GM23338 (cell line): ENCODE data around the gene NSRP1. TPM values are rescaled to one million over a fixed set of nuclear protein-coding genes. Genes with fewer than 3 reads are reported as not detected.

Experiments used
- ATAC-seq: fragments of 200-7000 bp; cut with Tn5 transposase; 3 replicates; pipeline ENCODE4 v1.9.1; 2020
- DNase-seq: peaks from one replicate; pipeline ENCODE4 v3.0.0-alpha.2; 2015; ENCODE audit warnings: low spot score
- H2AFZ ChIP-seq: fragments of 200-600 bp; sonication (generic); 2 replicates; pipeline ENCODE4 v1.8.0; 2016; ENCODE audit warnings: antibody characterized with exemption, mild to moderate bottlenecking, moderate library complexity
- H3F3A ChIP-seq: fragments of 200-600 bp; sonication (generic); replicated peaks from 2 replicates; pipeline ENCODE4 v1.8.0; 2017; ENCODE audit warnings: antibody characterized with exemption, mixed run types, low read depth
- H3K27ac ChIP-seq: fragments of 200-600 bp; sonication (generic); 2 replicates; pipeline ENCODE4 v1.6.1; 2016; ENCODE audit warnings: low read depth
- H3K27me3 ChIP-seq: fragments of 200-600 bp; sonication (generic); 2 replicates; pipeline ENCODE4 v1.8.0; 2016; ENCODE audit warnings: mild to moderate bottlenecking, mixed run types, moderate library complexity; ENCODE audit not compliant: insufficient read depth
- H3K36me3 ChIP-seq: fragments of 200-600 bp; sonication (generic); 2 replicates; pipeline ENCODE4 v1.8.0; 2016; ENCODE audit warnings: mild to moderate bottlenecking; ENCODE audit not compliant: insufficient read depth
- H3K4me1 ChIP-seq: fragments of 200-600 bp; sonication (generic); 2 replicates; pipeline ENCODE4 v1.8.0; 2016; ENCODE audit warnings: mild to moderate bottlenecking, moderate library complexity; ENCODE audit not compliant: insufficient read depth
- H3K4me2 ChIP-seq: fragments of 200-600 bp; sonication (generic); 2 replicates; pipeline ENCODE4 v1.7.1; 2017; ENCODE audit warnings: mixed run types
- H3K4me3 ChIP-seq: fragments of 200-600 bp; sonication (generic); 2 replicates; pipeline ENCODE4 v1.6.1; 2016; ENCODE audit warnings: mixed run types
- H3K79me2 ChIP-seq: fragments of 200-600 bp; sonication (generic); replicated peaks from 2 replicates; pipeline ENCODE4 v1.8.0; 2017; ENCODE audit warnings: mild to moderate bottlenecking; ENCODE audit not compliant: insufficient read depth
- H3K9me2 ChIP-seq: fragments of 200-600 bp; sonication (generic); 2 replicates; pipeline ENCODE4 v1.8.0; 2017; ENCODE audit not compliant: insufficient read depth
- H4K20me1 ChIP-seq: fragments of 200-600 bp; sonication (generic); replicated peaks from 2 replicates; pipeline ENCODE4 v1.8.0; 2017; ENCODE audit warnings: mild to moderate bottlenecking; ENCODE audit not compliant: insufficient read depth
- H3K27ac Mint-ChIP-seq: 2 replicates; pipeline ENCODE4 v1.8.0; 2020; ENCODE audit warnings: inconsistent platforms, mild to moderate bottlenecking, moderate library complexity, mixed read lengths
- H3K27me3 Mint-ChIP-seq: 3 replicates; pipeline ENCODE4 v1.8.0; 2022; ENCODE audit warnings: low read depth, mild to moderate bottlenecking, moderate library complexity, mixed read lengths, inconsistent platforms; ENCODE audit not compliant: insufficient read depth, poor library complexity
- H3K36me3 Mint-ChIP-seq: 3 replicates; pipeline ENCODE4 v1.8.0; 2021; ENCODE audit warnings: low read depth, mild to moderate bottlenecking, inconsistent platforms, moderate library complexity, mixed read lengths
- H3K4me1 Mint-ChIP-seq: 3 replicates; pipeline ENCODE4 v1.8.0; 2020; ENCODE audit warnings: mild to moderate bottlenecking, inconsistent platforms, mixed read lengths
- H3K4me3 Mint-ChIP-seq: 3 replicates; pipeline ENCODE4 v1.8.0; 2021; ENCODE audit warnings: moderate library complexity, mild to moderate bottlenecking, inconsistent platforms, mixed read lengths
- H3K9me3 Mint-ChIP-seq: 3 replicates; pipeline ENCODE4 v1.8.0; 2020; ENCODE audit warnings: moderate library complexity, mild to moderate bottlenecking, inconsistent platforms, mixed read lengths
- CREB1 ChIP-seq: fragments of 250-450 bp; sonication (Bioruptor Pico); IDR thresholded peaks from 2 replicates; pipeline ENCODE4 v1.5.0; 2020; ENCODE audit warnings: low read depth, mild to moderate bottlenecking, moderate library complexity
- CTCF ChIP-seq, 2 experiments: fragments of 200-600 bp in 1 of 2; sonication (generic) in 1 of 2; conservative IDR thresholded peaks; 2 replicates each; pipeline versions ENCODE4 v1.5.1 to v1.6.1; 2016 to 2017; ENCODE audit warnings: antibody characterized with exemption in 2 of 2, low read depth in 2 of 2, mild to moderate bottlenecking in 2 of 2, moderate library complexity in 1 of 2
- ETS1 ChIP-seq: IDR thresholded peaks from 2 replicates; pipeline ENCODE4 v1.6.1; 2016; ENCODE audit warnings: antibody characterized with exemption
- EZH2 ChIP-seq: fragments of 200-600 bp; sonication (generic); IDR thresholded peaks from one replicate; pipeline ENCODE4 v1.8.0; 2017; ENCODE audit warnings: antibody characterized with exemption, mild to moderate bottlenecking, low read depth; ENCODE audit not compliant: unreplicated experiment
- EZH2phosphoT487 ChIP-seq: fragments of 200-600 bp; sonication (generic); IDR thresholded peaks from one replicate; pipeline ENCODE4 v1.8.1; 2018; ENCODE audit warnings: antibody characterized with exemption; ENCODE audit not compliant: unreplicated experiment
- JUNB ChIP-seq: IDR thresholded peaks from one replicate; pipeline ENCODE4 v1.6.1; 2016; ENCODE audit warnings: antibody characterized with exemption; ENCODE audit not compliant: unreplicated experiment
- NANOG ChIP-seq: IDR thresholded peaks from 2 replicates; pipeline ENCODE4 v1.6.1; 2016; ENCODE audit warnings: antibody characterized with exemption, borderline replicate concordance
- POLR2AphosphoS5 ChIP-seq: IDR thresholded peaks from 2 replicates; pipeline ENCODE4 v1.6.1; 2016; ENCODE audit warnings: antibody characterized with exemption, low read depth
- REST ChIP-seq: IDR thresholded peaks from one replicate; pipeline ENCODE4 v1.6.1; 2018; ENCODE audit warnings: antibody characterized with exemption; ENCODE audit not compliant: unreplicated experiment
- STAT1 ChIP-seq: IDR thresholded peaks from one replicate; pipeline ENCODE4 v1.6.1; 2016; ENCODE audit warnings: antibody characterized with exemption; ENCODE audit not compliant: unreplicated experiment
- ZNF114 ChIP-seq: fragments of 250-450 bp; sonication (Bioruptor Pico); IDR thresholded peaks from 2 replicates; pipeline ENCODE4 v1.5.0; 2020; ENCODE audit warnings: mild to moderate bottlenecking, moderate library complexity
- ZNF331 ChIP-seq: fragments of 250-450 bp; sonication (Bioruptor Pico); IDR thresholded peaks from 2 replicates; pipeline ENCODE4 v1.5.0; 2020; ENCODE audit warnings: low read depth, mild to moderate bottlenecking, moderate library complexity
- ZNF462 ChIP-seq: fragments of 250-450 bp; sonication (Bioruptor Pico); IDR thresholded peaks from 2 replicates; pipeline ENCODE4 v1.5.0; 2020; ENCODE audit warnings: mild to moderate bottlenecking, moderate library complexity
- polyA plus RNA-seq: library from polyadenylated mRNA; unstranded; fragments of >200 nt; fragmentation: Nextera tagmentation; extraction: Ambion mirVana; gene quantifications from 2 replicates; pipeline ENCODE4 v1.2.1, GENCODE V29; 2016
- total RNA-seq: library from RNA; depleted of rRNA; stranded (reverse); fragments of >200 nt; shearing (Covaris generic); gene quantifications from 2 replicates; pipeline ENCODE4 v1.2.3, GENCODE V29; 2014

NSRP1 gene
- total and polyA plus RNA-seq, 2 experiments from 2014 or later: 15.7 to 110 TPM

- no peaks in the 10 kb centered on the region for H4K20me1 ChIP-seq
- H3K27me3 Mint-ChIP-seq: no peaks in the 10 kb centered on the region
- no peaks in the 10 kb centered on the region for H3F3A ChIP-seq
- H3K27me3 ChIP-seq: no peaks in the 10 kb centered on the region
- ATAC-seq (no peak), DNase-seq (no peak)
- no peak overlapping the region for H3K4me2 ChIP-seq
- no peak overlapping the region for H3K4me3 ChIP-seq
- TF ChIP-seq ZNF114 (no peak), POLR2AphosphoS5 (no peak), JUNB (no peak), CTCF (conservative IDR thresholded peaks at IDR 0.05; ENCODE audit: low read depth in 2 of 2) (no peak), ZNF331 (CRISPR knock-in tag) (no peak), STAT1 (no peak), EZH2 (no peak), NANOG (no peak), REST (no peak), CREB1 (CRISPR knock-in tag) (no peak), ETS1 (no peak), EZH2phosphoT487 (no peak), ZNF462 (CRISPR knock-in tag) (no peak)
- no peak overlapping the region for H2AFZ ChIP-seq
- no peaks in the 10 kb centered on the region for H3K9me2 ChIP-seq
- H3K36me3 ChIP-seq: no peaks in the 10 kb centered on the region
- H3K79me2 ChIP-seq: no peaks in the 10 kb centered on the region
- H3K4me3 Mint-ChIP-seq: no peak overlapping the region
- no peaks in the 10 kb centered on the region for H3K4me1 ChIP-seq
- no peak overlapping the region for H3K27ac ChIP-seq
- H3K36me3 Mint-ChIP-seq: no peaks in the 10 kb centered on the region
- H3K27ac Mint-ChIP-seq: no peak overlapping the region
- H3K4me1 Mint-ChIP-seq: peaks cover 2% of the 10 kb centered on the region; the same call in 1 of the 3 replicates
- no peaks in the 10 kb centered on the region for H3K9me3 Mint-ChIP-seq
Observed at GRCh38 chr17:30196504-30196903, 79.9 kb downstream of the NSRP1 start.
